Measurements from ENCODE around the gene KRT33B.

DNA sequence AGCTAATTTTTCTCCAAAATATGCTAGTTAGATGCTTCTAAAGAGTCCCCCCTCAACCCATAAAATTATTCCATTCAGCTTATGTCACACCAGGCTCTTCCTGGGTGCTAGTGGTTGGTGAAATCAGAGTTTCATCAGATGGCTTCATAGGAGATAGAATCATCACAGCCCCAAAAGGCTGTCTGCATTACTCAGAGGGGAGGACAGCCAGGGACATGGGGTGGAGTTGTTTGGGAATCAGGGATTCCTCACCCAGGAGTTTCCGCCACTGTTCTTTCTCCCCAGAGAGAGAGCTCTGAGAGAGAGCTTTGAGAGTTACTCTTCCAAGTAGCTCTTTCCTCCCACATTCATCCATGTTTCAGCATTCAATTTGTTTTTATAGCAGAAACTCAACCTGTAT is 12.8 kb upstream of the KRT33B start:
- TF ChIP-seq, protein P1, sequence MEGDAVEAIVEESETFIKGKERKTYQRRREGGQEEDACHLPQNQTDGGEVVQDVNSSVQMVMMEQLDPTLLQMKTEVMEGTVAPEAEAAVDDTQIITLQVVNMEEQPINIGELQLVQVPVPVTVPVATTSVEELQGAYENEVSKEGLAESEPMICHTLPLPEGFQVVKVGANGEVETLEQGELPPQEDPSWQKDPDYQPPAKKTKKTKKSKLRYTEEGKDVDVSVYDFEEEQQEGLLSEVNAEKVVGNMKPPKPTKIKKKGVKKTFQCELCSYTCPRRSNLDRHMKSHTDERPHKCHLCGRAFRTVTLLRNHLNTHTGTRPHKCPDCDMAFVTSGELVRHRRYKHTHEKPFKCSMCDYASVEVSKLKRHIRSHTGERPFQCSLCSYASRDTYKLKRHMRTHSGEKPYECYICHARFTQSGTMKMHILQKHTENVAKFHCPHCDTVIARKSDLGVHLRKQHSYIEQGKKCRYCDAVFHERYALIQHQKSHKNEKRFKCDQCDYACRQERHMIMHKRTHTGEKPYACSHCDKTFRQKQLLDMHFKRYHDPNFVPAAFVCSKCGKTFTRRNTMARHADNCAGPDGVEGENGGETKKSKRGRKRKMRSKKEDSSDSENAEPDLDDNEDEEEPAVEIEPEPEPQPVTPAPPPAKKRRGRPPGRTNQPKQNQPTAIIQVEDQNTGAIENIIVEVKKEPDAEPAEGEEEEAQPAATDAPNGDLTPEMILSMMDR (IDR thresholded peaks at IDR 0.05), result no peak
- TF ChIP-seq POLR2A (IDR thresholded peaks at IDR 0.05), result no peak

Measured in lower leg skin (tissue), 3 donors.